H1 (cell line): ENCODE measurements around the gene PLXNA4. TPM values are rescaled to one million over a fixed set of nuclear protein-coding genes. Genes with fewer than 3 reads are reported as not detected.

Source experiments
- CTCF ChIA-PET: fragments of 300-600 bp; sonication (Branson Sonifier 250); formaldehyde crosslinking; loops from one replicate; lab custom pipeline; 2021; ENCODE audit not compliant: partially characterized antibody; lab: Charles Lee
- POLR2A ChIA-PET: fragments of 300-600 bp; sonication (Branson Sonifier 250); formaldehyde crosslinking; loops from one replicate; lab custom pipeline; 2021; ENCODE audit warnings: inconsistent platforms; ENCODE audit not compliant: partially characterized antibody; lab: Charles Lee
- DNase-seq, 2 experiments: peaks; one replicate each; pipeline versions ENCODE4 v3.0.0 to v3.0.0-alpha.2; 2010 to 2022; ENCODE audit warnings: low spot score in 2 of 2, low read depth in 1 of 2, mixed read lengths in 1 of 2
- FAIRE-seq: peaks from 2 replicates; lab custom pipeline; 2011; peaks lifted over from hg19 to GRCh38; lab: Jason Lieb, UNC
- H2AFZ ChIP-seq: 2 replicates; pipeline ENCODE4 v1.8.1; 2012; ENCODE audit warnings: low read length, inconsistent platforms
- H2AK5ac ChIP-seq: 2 replicates; pipeline ENCODE4 v1.6.1; 2013; ENCODE audit warnings: low read depth, low read length
- H2BK120ac ChIP-seq: replicated peaks from 2 replicates; pipeline ENCODE3; 2013; ENCODE audit warnings: low read depth, low read length, inconsistent platforms
- H2BK12ac ChIP-seq: 2 replicates; pipeline ENCODE4 v1.6.1; 2013; ENCODE audit warnings: low read depth, low read length
- H2BK15ac ChIP-seq: 2 replicates; pipeline ENCODE4 v1.6.1; 2013; ENCODE audit warnings: low read length
- H2BK20ac ChIP-seq: 2 replicates; pipeline ENCODE4 v1.6.1; 2013; ENCODE audit warnings: low read length
- H2BK5ac ChIP-seq: 2 replicates; pipeline ENCODE4 v1.6.1; 2013; ENCODE audit warnings: low read depth, low read length
- H3K14ac ChIP-seq: 2 replicates; pipeline ENCODE4 v1.6.1; 2013; ENCODE audit warnings: inconsistent platforms; ENCODE audit not compliant: insufficient read length
- H3K18ac ChIP-seq: 2 replicates; pipeline ENCODE4 v1.6.1; 2013; ENCODE audit warnings: low read length; ENCODE audit errors: extremely low read depth
- H3K23ac ChIP-seq: 2 replicates; pipeline ENCODE4 v1.6.1; 2013; ENCODE audit warnings: inconsistent platforms; ENCODE audit not compliant: insufficient read length
- H3K23me2 ChIP-seq: 2 replicates; pipeline ENCODE4 v1.6.1; 2013; ENCODE audit warnings: low read depth, low read length
- H3K27ac ChIP-seq: 2 replicates; pipeline ENCODE4 v1.6.1; 2011; ENCODE audit warnings: low read depth, low read length, inconsistent platforms
- H3K27me3 ChIP-seq, 4 experiments: replicated peaks in 1 of 4; 1 replicate in 1 of 4; 2 replicates in 3 of 4; pipeline versions ENCODE4 v1.6.1 to v1.8.1; 2011 to 2013; ENCODE audit warnings: low read length in 3 of 4, mild to moderate bottlenecking in 3 of 4, inconsistent platforms in 2 of 4, mixed read lengths in 2 of 4, moderate library complexity in 1 of 4; ENCODE audit not compliant: control insufficient read depth in 3 of 4, insufficient read depth in 3 of 4; ENCODE audit errors: extremely low read depth in 1 of 4
- H3K36me3 ChIP-seq, 4 experiments: 2 replicates each; pipeline versions ENCODE4 v1.6.1 to v1.8.1; 2011 to 2013; ENCODE audit warnings: mild to moderate bottlenecking in 4 of 4, low read length in 3 of 4, moderate library complexity in 2 of 4, control low read depth in 1 of 4, inconsistent platforms in 1 of 4; ENCODE audit not compliant: insufficient read depth in 4 of 4, control insufficient read depth in 2 of 4
- H3K4ac ChIP-seq: replicated peaks from 2 replicates; pipeline ENCODE3; 2013; ENCODE audit warnings: low read length, low read depth, mixed read lengths, inconsistent platforms; ENCODE audit not compliant: insufficient read length
- H3K4me1 ChIP-seq, 4 experiments: replicated peaks in 1 of 4; 1 replicate in 1 of 4; 2 replicates in 3 of 4; pipeline versions ENCODE4 v1.6.1 to v1.8.1; 2011 to 2013; ENCODE audit warnings: low read length in 3 of 4, inconsistent platforms in 2 of 4, mixed read lengths in 1 of 4; ENCODE audit not compliant: insufficient read depth in 4 of 4, control insufficient read depth in 3 of 4
- H3K4me2 ChIP-seq, 2 experiments: 2 replicates each; pipeline versions ENCODE4 v1.6.1 to v1.8.1; 2011 to 2013; ENCODE audit warnings: low read depth in 2 of 2, low read length in 2 of 2, control low read depth in 1 of 2, inconsistent platforms in 1 of 2, mild to moderate bottlenecking in 1 of 2; ENCODE audit not compliant: insufficient read depth in 1 of 2
- H3K4me3 ChIP-seq, 4 experiments: fragments of 200-600, 300-600 bp in 1 of 4; sonication (generic), shearing (Covaris generic), sonication (Bioruptor Twin) in 1 of 4; 2 replicates each; pipeline versions ENCODE4 v1.5.1 to v1.8.1; 2011 to 2016; ENCODE audit warnings: low read length in 4 of 4, low read depth in 3 of 4, control low read depth in 2 of 4, inconsistent platforms in 2 of 4, mild to moderate bottlenecking in 2 of 4, mixed read lengths in 1 of 4, moderate library complexity in 1 of 4; ENCODE audit not compliant: insufficient read depth in 2 of 4; ENCODE audit errors: extremely low read depth in 1 of 4
- H3K56ac ChIP-seq: replicated peaks from 2 replicates; pipeline ENCODE3; 2013; ENCODE audit warnings: low read depth, mild to moderate bottlenecking, mixed read lengths, low read length, inconsistent platforms; ENCODE audit not compliant: insufficient read length
- H3K79me1 ChIP-seq: 2 replicates; pipeline ENCODE4 v1.6.1; 2013; ENCODE audit warnings: low read depth, low read length, control low read depth
- H3K79me2 ChIP-seq, 2 experiments: 2 replicates each; pipeline versions ENCODE4 v1.6.1 to v1.8.1; 2012 to 2013; ENCODE audit warnings: low read length in 2 of 2, mild to moderate bottlenecking in 2 of 2, inconsistent platforms in 1 of 2; ENCODE audit not compliant: insufficient read depth in 2 of 2, control insufficient read depth in 1 of 2
- H3K9ac ChIP-seq, 4 experiments: replicated peaks in 1 of 4; 1 replicate in 1 of 4; 2 replicates in 3 of 4; pipeline versions ENCODE4 v1.6.1 to v1.8.1; 2011 to 2013; ENCODE audit warnings: low read depth in 3 of 4, low read length in 3 of 4, control low read depth in 2 of 4, mild to moderate bottlenecking in 2 of 4, moderate library complexity in 2 of 4, inconsistent platforms in 1 of 4; ENCODE audit errors: extremely low read depth in 1 of 4
- H3K9me3 ChIP-seq, 2 experiments: 2 replicates each; pipeline versions ENCODE4 v1.6.1 to v1.8.1; 2012 to 2013; ENCODE audit warnings: mild to moderate bottlenecking in 2 of 2, moderate library complexity in 2 of 2, control low read depth in 1 of 2, inconsistent platforms in 1 of 2, low read depth in 1 of 2, low read length in 1 of 2, mixed read lengths in 1 of 2; ENCODE audit not compliant: insufficient read depth in 2 of 2
- H4K20me1 ChIP-seq, 2 experiments: replicated peaks in 1 of 2; 2 replicates each; pipeline versions ENCODE3 to v1.8.1; 2011 to 2013; ENCODE audit warnings: inconsistent platforms in 2 of 2, low read length in 2 of 2, mild to moderate bottlenecking in 1 of 2; ENCODE audit not compliant: insufficient read depth in 2 of 2, control insufficient read depth in 1 of 2
- H4K5ac ChIP-seq: 2 replicates; pipeline ENCODE4 v1.6.1; 2013; ENCODE audit warnings: low read length, low read depth, mixed read lengths, inconsistent platforms; ENCODE audit not compliant: insufficient read length
- H4K8ac ChIP-seq: 2 replicates; pipeline ENCODE4 v1.8.0; 2013; ENCODE audit warnings: mild to moderate bottlenecking, moderate library complexity, low read length, inconsistent platforms; ENCODE audit not compliant: insufficient read depth; ENCODE audit errors: extremely low read depth
- H4K91ac ChIP-seq: replicated peaks from 2 replicates; pipeline ENCODE3; 2013; ENCODE audit warnings: low read length, mixed read lengths, inconsistent platforms; ENCODE audit not compliant: insufficient read length
- CBX8 ChIP-seq: fragments of 300-800, 300-1000 bp; sonication (generic); IDR thresholded peaks from 2 replicates; pipeline ENCODE4 v1.7.1; 2016; ENCODE audit warnings: low read depth, low read length, borderline replicate concordance
- CHD2 ChIP-seq: IDR thresholded peaks from 2 replicates; pipeline ENCODE4 v1.6.1; 2012; ENCODE audit warnings: low read length, improper control_type of control experiment
- CTCF ChIP-seq, 3 experiments: IDR thresholded peaks; 1 replicate in 2 of 3; 2 replicates in 1 of 3; pipeline versions ENCODE4 v1.5.1 to v1.6.1; 2011; ENCODE audit warnings: low read length in 3 of 3, mild to moderate bottlenecking in 3 of 3, inconsistent platforms in 2 of 3, low read depth in 1 of 3, moderate library complexity in 1 of 3; ENCODE audit not compliant: insufficient read depth in 1 of 3; ENCODE audit errors: control extremely low read depth in 1 of 3
- MAX ChIP-seq: IDR thresholded peaks from 2 replicates; pipeline ENCODE4 v1.6.1; 2012; ENCODE audit warnings: inconsistent platforms
- RAD21 ChIP-seq, 2 experiments: IDR thresholded peaks in 1 of 2; conservative IDR thresholded peaks in 1 of 2; 2 replicates each; pipeline ENCODE4 v1.6.1; 2011; ENCODE audit warnings: low read depth in 2 of 2, low read length in 2 of 2, improper control_type of control experiment in 1 of 2, inconsistent platforms in 1 of 2, mild to moderate bottlenecking in 1 of 2, moderate library complexity in 1 of 2
- TCF12 ChIP-seq: IDR thresholded peaks from 2 replicates; pipeline ENCODE4 v1.6.1; 2011; ENCODE audit warnings: low read depth, mild to moderate bottlenecking, low read length
- WGBS, 2 experiments: shearing (Covaris generic) in 1 of 2; methylation state at CpG; one replicate each; pipeline versions ENCODE4 v1.1.6 to v1.1.7; 2013 to 2015; ENCODE audit warnings: low lambda C conversion rate in 2 of 2, mixed read lengths in 2 of 2, inconsistent platforms in 1 of 2, low coverage in 1 of 2, missing lambda C conversion rate in 1 of 2; ENCODE audit not compliant: insufficient replicate concordance in 2 of 2, insufficient coverage in 1 of 2, insufficient read length in 1 of 2; ENCODE audit errors: extremely low coverage in 1 of 2, missing lambda C conversion rate in 1 of 2; 5-methylcytosine and 5-hydroxymethylcytosine counted together
- polyA plus RNA-seq, 7 experiments: library from polyadenylated mRNA; depleted of rRNA in 3 of 7; stranded (reverse) in 5 of 7; unstranded in 2 of 7; fragments of >200 nt in 5 of 7; fragments of 200-250 nt in 2 of 7; gene quantifications; 1 replicate in 5 of 7; 2 replicates in 1 of 7; 4 replicates in 1 of 7; pipeline versions ENCODE4 v1.2.1 to v1.2.3, GENCODE V29; 2011 to 2013; ENCODE audit warnings: missing spikeins in 2 of 7, mixed read lengths in 2 of 7
- total RNA-seq: library from RNA; stranded (reverse); fragmentation: NEBNext Ultra II Directional; extraction: Animal tissue kit (Norgen Biotek cat#: 25700); gene quantifications from 2 replicates; pipeline ENCODE4 v1.2.1, GENCODE V29; 2021

Gene PLXNA4
- total and polyA plus RNA-seq, 2 of the 8 experiments (the other 6 are each of a cell fraction or from before 2014, with no cell fraction given) = 0.76 to 0.79 TPM

- H3K4me1 ChIP-seq = peaks cover 0 to 7% (median 0%) of the 10 kb centered on the region in 4 experiments; a peak in 1 of 7 replicates
- no peak overlapping the region for H2BK15ac ChIP-seq
- H2BK5ac ChIP-seq = no peak overlapping the region
- no peaks in the 10 kb centered on the region for H3K9me3 ChIP-seq
- no peak overlapping the region for H4K8ac ChIP-seq
- no peaks in the 10 kb centered on the region for H4K20me1 ChIP-seq
- ChIA-PET POLR2A (no interaction called here), CTCF (interaction anchor here (0.8 to 1.6 kb wide), 10 partner anchors 16 to 390 kb away, joined by 3 to 5 read pairs (median 3); no protein-coding TSS in a partner anchor)
- no peak overlapping the region for H3K4me2 ChIP-seq
- H3K23ac ChIP-seq = no peak overlapping the region
- H2AK5ac ChIP-seq = no peak overlapping the region
- FAIRE-seq (peak; percentile 13), DNase-seq (no peak)
- H3K14ac ChIP-seq = no peak overlapping the region
- H3K27me3 ChIP-seq = peaks cover 0 to 3% (median 0%) of the 10 kb centered on the region in 4 experiments; a peak in 2 of 7 replicates
- WGBS, 2 experiments = 92% methylated on average over 8 of the region's 8 CpGs; no CpG with 5 or more reads in 1 of the 2 experiments
- H3K9ac ChIP-seq = no peak overlapping the region
- no peak overlapping the region for H3K4ac ChIP-seq
- H3K56ac ChIP-seq = no peak overlapping the region
- no peak overlapping the region for H2BK20ac ChIP-seq
- H3K36me3 ChIP-seq = no peaks in the 10 kb centered on the region
- no peaks in the 10 kb centered on the region for H3K79me2 ChIP-seq
- H2BK120ac ChIP-seq = no peak overlapping the region
- H3K18ac ChIP-seq = no peak overlapping the region
- no peak overlapping the region for H2BK12ac ChIP-seq
- H4K91ac ChIP-seq = no peak overlapping the region
- H3K79me1 ChIP-seq = no peaks in the 10 kb centered on the region
- no peak overlapping the region for H3K4me3 ChIP-seq
- no peaks in the 10 kb centered on the region for H3K23me2 ChIP-seq
- H4K5ac ChIP-seq = no peak overlapping the region
- no peak for TF ChIP-seq MAX
- TF ChIP-seq RAD21 (IDR thresholded peaks at IDR 0.05 in 1 of 2, conservative IDR thresholded peaks at IDR 0.05 in 1 of 2; ENCODE audit: low read depth in 2 of 2, low read length in 2 of 2) = peak; percentile 29 to 52
- no peak for TF ChIP-seq CBX8
- no peak for TF ChIP-seq TCF12
- TF ChIP-seq CHD2 = no peak
- peak in 2 of 3 experiments; percentile 9 to 18; a peak in 1 of 4 replicates for TF ChIP-seq CTCF (IDR thresholded peaks at IDR 0.05; ENCODE audit: control extremely low read depth in 1 of 3, insufficient read depth in 1 of 3, low read depth in 1 of 3, low read length in 3 of 3)
- H2AFZ ChIP-seq = no peak overlapping the region
- H3K27ac ChIP-seq = no peak overlapping the region
Observed at GRCh38 chr7:132078891-132079735, 497.2 kb downstream of the PLXNA4 start.
